Activated CD8-positive, alpha-beta memory T cell treated with anti-CD3 and anti-CD28 coated beads, Interleukin-2, amount 10 ng/mL, durations not matched to agents 7 days and 5 days (primary cell): ENCODE data around the gene LHX4. TPM values are rescaled to one million over a fixed set of nuclear protein-coding genes. Genes with fewer than 3 reads are reported as not detected.

ENCODE experiments used
- ATAC-seq: fragments of 150-1000 bp; cut with Tn5 transposase; one replicate; pipeline ENCODE4 v1.10.0; 2021; ENCODE audit warnings: moderate library complexity
- CTCF ChIA-PET: fragments of 350-600 bp; sonication (Branson Sonifier 250); formaldehyde crosslinking; loops from one replicate; lab custom pipeline; 2021; ENCODE audit warnings: antibody characterized with exemption; lab: Charles Lee
- DNase-seq: peaks from one replicate; pipeline ENCODE4 v3.0.0-alpha.2; 2020
- H3K27ac Mint-ChIP-seq: one replicate; pipeline ENCODE4 v1.8.0; 2021; ENCODE audit warnings: mild to moderate bottlenecking, mixed read lengths
- H3K27me3 Mint-ChIP-seq: one replicate; pipeline ENCODE4 v1.8.0; 2021; ENCODE audit warnings: mixed read lengths
- H3K36me3 Mint-ChIP-seq: one replicate; pipeline ENCODE4 v1.8.0; 2021; ENCODE audit warnings: mild to moderate bottlenecking, mixed read lengths
- H3K4me1 Mint-ChIP-seq: one replicate; pipeline ENCODE4 v1.8.0; 2021; ENCODE audit warnings: mixed read lengths
- H3K4me3 Mint-ChIP-seq: one replicate; pipeline ENCODE4 v1.8.0; 2021; ENCODE audit warnings: mild to moderate bottlenecking, moderate library complexity, mixed read lengths
- H3K9me3 Mint-ChIP-seq: one replicate; pipeline ENCODE4 v1.8.0; 2022; ENCODE audit warnings: low read depth, mixed read lengths
- total RNA-seq, 2 experiments: library from RNA; stranded (reverse); gene quantifications; one replicate each; pipeline ENCODE4 v1.2.3, GENCODE V29; 2021

Gene LHX4
- total RNA-seq, 2 experiments from 2014 or later = not detected

- DNase-seq (no peak), ATAC-seq (no peak)
- Mint-ChIP-seq H3K27me3 (no peaks in the 10 kb centered on the region), H3K36me3 (peaks cover 2% of the 10 kb centered on the region), H3K4me3 (no peak overlapping the region), H3K27ac (no peak overlapping the region), H3K4me1 (peaks cover 14% of the 10 kb centered on the region), H3K9me3 (no peaks in the 10 kb centered on the region)
- CTCF ChIA-PET = interaction anchor here (1.7 kb wide), 1 partner anchor 34 kb away, joined by 5 read pairs; no protein-coding TSS in a partner anchor
These were observed 56.4 kb downstream of the LHX4 start for GRCh38 chr1:180286417-180286816.

GRCh38 chr1:180287988-180288705 lies 58.1 kb downstream of the LHX4 start:
- H3K4me3 Mint-ChIP-seq = no peak overlapping the region
- no peaks in the 10 kb centered on the region for H3K9me3 Mint-ChIP-seq
- ATAC-seq (no peak), DNase-seq (no peak)
- H3K27me3 Mint-ChIP-seq = no peaks in the 10 kb centered on the region
- H3K27ac Mint-ChIP-seq = no peak overlapping the region
- H3K4me1 Mint-ChIP-seq = peaks cover 21% of the 10 kb centered on the region
- peaks cover 13% of the 10 kb centered on the region for H3K36me3 Mint-ChIP-seq
- CTCF ChIA-PET = interaction anchor here (0.6 kb wide), 1 partner anchor 25 kb away, joined by 4 read pairs; no protein-coding TSS in a partner anchor

GRCh38 chr1:180288940-180289339 lies 58.9 kb downstream of the LHX4 start:
- no peaks in the 10 kb centered on the region for H3K9me3 Mint-ChIP-seq
- H3K4me3 Mint-ChIP-seq = no peak overlapping the region
- H3K27ac Mint-ChIP-seq = no peak overlapping the region
- CTCF ChIA-PET = no interaction called here
- ATAC-seq (no peak), DNase-seq (no peak)
- H3K36me3 Mint-ChIP-seq = peaks cover 13% of the 10 kb centered on the region
- H3K4me1 Mint-ChIP-seq = peaks cover 21% of the 10 kb centered on the region
- H3K27me3 Mint-ChIP-seq = no peaks in the 10 kb centered on the region

GRCh38 chr1:180290265-180291001 lies 60.4 kb downstream of the LHX4 start:
- CTCF ChIA-PET = no interaction called here

GRCh38 chr1:180291004-180291403 lies 60.9 kb downstream of the LHX4 start:
- CTCF ChIA-PET = no interaction called here
- Mint-ChIP-seq H3K4me1 (peaks cover 24% of the 10 kb centered on the region), H3K36me3 (peaks cover 20% of the 10 kb centered on the region), H3K9me3 (no peaks in the 10 kb centered on the region), H3K4me3 (no peak overlapping the region), H3K27me3 (no peaks in the 10 kb centered on the region), H3K27ac (peak overlapping the region; percentile 10)
- DNase-seq (no peak), ATAC-seq (peak; percentile 47)

More at GRCh38 chr1:180290265-180291001, 60.4 kb downstream of the LHX4 start:
- Mint-ChIP-seq H3K9me3 (no peaks in the 10 kb centered on the region), H3K4me3 (no peak overlapping the region), H3K27ac (no peak overlapping the region), H3K4me1 (peaks cover 21% of the 10 kb centered on the region), H3K27me3 (no peaks in the 10 kb centered on the region), H3K36me3 (peaks cover 18% of the 10 kb centered on the region)
- ATAC-seq (no peak), DNase-seq (no peak)

GRCh38 chr1:180294711-180295110 lies 64.6 kb downstream of the LHX4 start:
- DNase-seq = no peak
- Mint-ChIP-seq H3K9me3 (no peaks in the 10 kb centered on the region), H3K27ac (no peak overlapping the region), H3K4me3 (no peak overlapping the region), H3K27me3 (no peaks in the 10 kb centered on the region), H3K36me3 (peaks cover 24% of the 10 kb centered on the region), H3K4me1 (peaks cover 22% of the 10 kb centered on the region)
- ATAC-seq = no peak
- CTCF ChIA-PET = no interaction called here

GRCh38 chr1:180295999-180296398 lies 65.9 kb downstream of the LHX4 start:
- ATAC-seq (no peak), DNase-seq (no peak)
- Mint-ChIP-seq H3K9me3 (no peaks in the 10 kb centered on the region), H3K27ac (no peak overlapping the region), H3K4me1 (peaks cover 17% of the 10 kb centered on the region), H3K36me3 (peaks cover 24% of the 10 kb centered on the region), H3K4me3 (no peak overlapping the region), H3K27me3 (no peaks in the 10 kb centered on the region)
- CTCF ChIA-PET = no interaction called here

- DNase-seq = no peak
- H3K27ac Mint-ChIP-seq = no peak overlapping the region
- ATAC-seq = no peak
- no peaks in the 10 kb centered on the region for H3K9me3 Mint-ChIP-seq
- CTCF ChIA-PET = no interaction called here
- peaks cover 12% of the 10 kb centered on the region for H3K36me3 Mint-ChIP-seq
- no peak overlapping the region for H3K4me3 Mint-ChIP-seq
- H3K4me1 Mint-ChIP-seq = peaks cover 14% of the 10 kb centered on the region
- no peaks in the 10 kb centered on the region for H3K27me3 Mint-ChIP-seq
These were observed 69.6 kb downstream of the LHX4 start for GRCh38 chr1:180299479-180300221.

GRCh38 chr1:180301135-180301742 lies 71.2 kb downstream of the LHX4 start:
- H3K36me3 Mint-ChIP-seq = peaks cover 11% of the 10 kb centered on the region
- no peak overlapping the region for H3K4me3 Mint-ChIP-seq
- no peaks in the 10 kb centered on the region for H3K27me3 Mint-ChIP-seq
- H3K9me3 Mint-ChIP-seq = peaks cover under 1% of the 10 kb centered on the region
- DNase-seq = no peak
- H3K4me1 Mint-ChIP-seq = peaks cover 9% of the 10 kb centered on the region
- CTCF ChIA-PET = no interaction called here
- H3K27ac Mint-ChIP-seq = no peak overlapping the region
- ATAC-seq = peak; percentile 53

- DNase-seq = no peak
- no peaks in the 10 kb centered on the region for H3K4me1 Mint-ChIP-seq
- H3K27me3 Mint-ChIP-seq = no peaks in the 10 kb centered on the region
- peaks cover 19% of the 10 kb centered on the region for H3K36me3 Mint-ChIP-seq
- no peak overlapping the region for H3K4me3 Mint-ChIP-seq
- H3K9me3 Mint-ChIP-seq = peaks cover 8% of the 10 kb centered on the region
- H3K27ac Mint-ChIP-seq = no peak overlapping the region
- ATAC-seq = no peak
- CTCF ChIA-PET = no interaction called here
These were observed 79.3 kb downstream of the LHX4 start for GRCh38 chr1:180309338-180309737.

- H3K4me1 Mint-ChIP-seq = no peaks in the 10 kb centered on the region
- no peak overlapping the region for H3K4me3 Mint-ChIP-seq
- no peak overlapping the region for H3K27ac Mint-ChIP-seq
- DNase-seq = no peak
- no peaks in the 10 kb centered on the region for H3K27me3 Mint-ChIP-seq
- CTCF ChIA-PET = no interaction called here
- H3K36me3 Mint-ChIP-seq = peaks cover 17% of the 10 kb centered on the region
- no peak for ATAC-seq
- H3K9me3 Mint-ChIP-seq = peaks cover 8% of the 10 kb centered on the region
These were observed 80.0 kb downstream of the LHX4 start for GRCh38 chr1:180310095-180310494.

- CTCF ChIA-PET = interaction anchor here (1.0 kb wide), 1 partner anchor 18 kb away, joined by 3 read pairs; no protein-coding TSS in a partner anchor
- H3K36me3 Mint-ChIP-seq = peaks cover 15% of the 10 kb centered on the region
- H3K4me3 Mint-ChIP-seq = no peak overlapping the region
These were observed 81.1 kb downstream of the LHX4 start for GRCh38 chr1:180311011-180311730.

More at GRCh38 chr1:180311011-180311730, 81.1 kb downstream of the LHX4 start:
- Mint-ChIP-seq H3K27ac (no peak overlapping the region), H3K27me3 (no peaks in the 10 kb centered on the region), H3K4me1 (peaks cover 2% of the 10 kb centered on the region), H3K9me3 (peaks cover 8% of the 10 kb centered on the region)
- no peak for DNase-seq
- ATAC-seq = no peak
